SK-N-MC (cell line): Measurements from ENCODE around the gene CHRNA4.

Source experiments
- EZH2 ChIP-seq: fragments of 200-600 bp; sonication (generic); IDR thresholded peaks from one replicate; pipeline ENCODE4 v1.6.1; 2017; ENCODE audit warnings: antibody characterized with exemption
- FOXP2 ChIP-seq: optimal IDR thresholded peaks from 2 replicates; pipeline ENCODE3; 2011; ENCODE audit warnings: mild to moderate bottlenecking, moderate library complexity; ENCODE audit not compliant: insufficient read depth; ENCODE audit errors: extremely low read length, control extremely low read depth
- POLR2AphosphoS5 ChIP-seq: IDR thresholded peaks from 2 replicates; pipeline ENCODE4 v1.6.1; 2012; ENCODE audit warnings: mild to moderate bottlenecking, low read depth, low read length, borderline replicate concordance

- no peak for TF ChIP-seq POLR2AphosphoS5
- TF ChIP-seq EZH2 = no peak
- TF ChIP-seq FOXP2 = no peak
Observed at GRCh38 chr20:63295846-63296245, 65.3 kb downstream of the CHRNA4 start.
